ENCODE measurements around the gene UQCC5. TPM values are rescaled to one million over a fixed set of nuclear protein-coding genes. Genes with fewer than 3 reads are reported as not detected.

Gene UQCC5
- polyA plus RNA-seq, 1 experiment = 9.5 TPM

DNA sequence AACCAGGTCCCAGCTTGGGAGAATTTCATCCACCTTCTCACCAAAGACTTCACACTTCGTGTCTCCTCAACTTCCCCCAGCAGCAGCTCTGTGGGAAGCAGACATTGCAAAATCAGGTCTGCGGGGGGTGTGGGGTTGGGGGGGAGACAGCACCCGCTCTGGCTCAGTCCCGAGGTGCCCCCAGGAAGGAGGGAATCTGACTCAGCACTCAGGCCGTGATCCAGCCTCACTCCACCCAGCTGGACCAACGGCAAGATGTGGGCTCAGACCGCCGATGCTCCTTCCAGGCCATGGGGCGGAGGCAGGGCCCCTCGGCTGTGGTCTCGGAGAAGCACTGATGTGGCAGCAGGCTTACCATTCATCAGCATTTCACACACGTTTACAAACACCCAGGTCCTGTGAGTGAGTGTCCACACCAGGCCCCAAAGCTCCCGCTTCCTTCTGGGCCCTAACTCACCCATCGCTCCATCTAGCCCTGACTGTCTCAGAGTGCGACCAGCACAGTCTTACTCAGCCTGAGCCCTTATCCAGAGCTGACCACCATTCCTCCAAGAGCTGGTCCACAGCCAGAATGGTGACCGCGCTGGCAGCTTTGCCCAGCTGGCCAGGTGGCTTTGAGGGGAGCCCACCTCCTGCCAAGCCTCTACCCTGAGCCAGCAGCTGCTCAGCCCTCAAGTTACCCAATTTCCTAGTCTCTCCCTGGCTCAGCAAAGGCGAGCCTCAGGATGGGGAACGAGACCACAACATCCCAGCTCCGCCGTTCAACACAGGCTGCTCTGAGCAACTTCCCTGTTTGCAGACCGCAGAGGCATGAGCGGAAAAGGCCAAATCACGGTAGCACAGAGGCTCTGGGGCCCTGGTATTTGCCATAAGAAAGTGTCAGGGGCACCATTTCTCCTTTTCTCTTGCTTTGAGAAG is 38.0 kb upstream of the UQCC5 start:
- Histone ChIP-seq H3K4me3 (ENCODE audit: low read depth, low read length) (no peak overlapping the region), H3K9me3 (ENCODE audit: control insufficient read depth, insufficient read depth, low read length) (no peaks in the 10 kb centered on the region), H3K27ac (ENCODE audit: low read depth, low read length) (no peak overlapping the region), H3K27me3 (ENCODE audit: control insufficient read depth, insufficient read depth, low read length) (no peaks in the 10 kb centered on the region)
- ChIA-PET POLR2A (interaction anchor here (1.0 to 1.6 kb wide), 2 partner anchors 9 to 38 kb away, joined by 3 to 6 read pairs; partner anchors contain the start of gene UQCC5), CTCF (no interaction called here)
- TF ChIP-seq CTCF (IDR thresholded peaks at IDR 0.05; ENCODE audit: low read depth, low read length) = no peak
- no peak for DNase-seq (ENCODE audit: low read depth, low spot score)

- no peak for DNase-seq (ENCODE audit: low read depth, low spot score)
- Histone ChIP-seq H3K27me3 (ENCODE audit: control insufficient read depth, insufficient read depth, low read length) (no peaks in the 10 kb centered on the region), H3K4me3 (ENCODE audit: low read depth, low read length) (no peak overlapping the region), H3K27ac (ENCODE audit: low read depth, low read length) (no peak overlapping the region), H3K9me3 (ENCODE audit: control insufficient read depth, insufficient read depth, low read length) (no peaks in the 10 kb centered on the region; the same call in 1 of the 2 replicates)
- CTCF ChIA-PET = no interaction called here
- POLR2A ChIA-PET = no interaction called here
- TF ChIP-seq CTCF (IDR thresholded peaks at IDR 0.05; ENCODE audit: low read depth, low read length) = no peak
Measured at GRCh38 chr3:52501046-52501445, 35.4 kb upstream of the UQCC5 start.

- POLR2A ChIA-PET = interaction anchor here (0.6 kb wide), 1 partner anchor 41 kb away, joined by 6 read pairs; no protein-coding TSS in a partner anchor
Measured at GRCh38 chr3:52502001-52502400, 34.4 kb upstream of the UQCC5 start.

DNA sequence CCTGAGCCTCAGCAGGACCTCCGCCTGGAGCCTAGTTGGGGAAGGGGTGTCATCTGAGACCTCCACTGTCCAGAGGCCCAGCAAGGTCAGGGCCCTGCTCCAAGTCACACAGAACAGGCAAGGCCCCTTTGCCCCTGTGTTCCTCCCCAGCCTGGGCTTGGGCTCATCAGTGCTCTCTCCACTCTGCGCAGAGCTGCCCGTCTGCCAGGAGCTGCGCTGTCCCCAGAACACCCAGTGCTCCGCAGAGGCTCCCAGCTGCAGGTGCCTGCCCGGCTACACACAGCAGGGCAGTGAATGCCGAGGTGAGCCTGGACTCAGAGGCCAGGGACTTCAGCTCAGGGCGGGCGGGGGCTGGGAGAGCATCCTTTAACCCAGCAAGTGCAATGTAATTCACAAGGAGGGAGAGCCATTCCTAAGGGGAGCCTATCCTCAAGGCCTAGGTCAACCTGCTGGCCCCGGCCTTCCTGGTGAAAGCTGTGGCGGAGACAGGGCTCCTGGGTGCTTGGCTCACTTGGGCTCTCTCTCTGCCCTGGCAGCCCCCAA is 33.5 kb upstream of the UQCC5 start:
- no peaks in the 10 kb centered on the region for H3K27me3 ChIP-seq (ENCODE audit: control insufficient read depth, insufficient read depth, low read length)
- TF ChIP-seq CTCF (IDR thresholded peaks at IDR 0.05; ENCODE audit: low read depth, low read length) = no peak
- ChIA-PET POLR2A (interaction anchor here (0.7 kb wide), 1 partner anchor 9 kb away, joined by 3 read pairs; no protein-coding TSS in a partner anchor), CTCF (no interaction called here)
- no peak for DNase-seq (ENCODE audit: low read depth, low spot score)
- no peaks in the 10 kb centered on the region; the same call in 1 of the 2 replicates for H3K9me3 ChIP-seq (ENCODE audit: control insufficient read depth, insufficient read depth, low read length)
- no peak overlapping the region for H3K4me3 ChIP-seq (ENCODE audit: low read depth, low read length)
- H3K27ac ChIP-seq (ENCODE audit: low read depth, low read length) = no peak overlapping the region

More at GRCh38 chr3:52502001-52502400, 34.4 kb upstream of the UQCC5 start:
- DNase-seq (ENCODE audit: low read depth, low spot score) = no peak
- no peak overlapping the region for H3K4me3 ChIP-seq (ENCODE audit: low read depth, low read length)
- no peak for TF ChIP-seq CTCF (IDR thresholded peaks at IDR 0.05; ENCODE audit: low read depth, low read length)
- no peak overlapping the region for H3K27ac ChIP-seq (ENCODE audit: low read depth, low read length)
- CTCF ChIA-PET = no interaction called here
- no peaks in the 10 kb centered on the region; the same call in 1 of the 2 replicates for H3K9me3 ChIP-seq (ENCODE audit: control insufficient read depth, insufficient read depth, low read length)
- H3K27me3 ChIP-seq (ENCODE audit: control insufficient read depth, insufficient read depth, low read length) = no peaks in the 10 kb centered on the region

Data from AG04450 (cell line).